22Rv1 (cell line): Measurements from ENCODE around the gene CMIP.

ENCODE experiments used
- H3K27ac ChIP-seq: fragments of 450-650 bp; 2 replicates; pipeline ENCODE4 v1.5.1; 2017
- CTCF ChIP-seq: fragments of 450-650 bp; IDR thresholded peaks from 2 replicates; pipeline ENCODE4 v1.5.1; 2017; ENCODE audit warnings: mild to moderate bottlenecking
- ZFX ChIP-seq: fragments of 450-650 bp; IDR thresholded peaks from 2 replicates; pipeline ENCODE4 v1.6.1; 2017; ENCODE audit warnings: antibody characterized with exemption, borderline replicate concordance

The CMIP gene

GRCh38 chr16:81658373-81658772, 213.8 kb downstream of the CMIP start:
- H3K27ac ChIP-seq, result no peak overlapping the region
- TF ChIP-seq ZFX, result no peak
- TF ChIP-seq CTCF, result no peak

- no peak overlapping the region for H3K27ac ChIP-seq
- no peak for TF ChIP-seq CTCF
Observed at GRCh38 chr16:81659249-81659648, 214.6 kb downstream of the CMIP start.

GRCh38 chr16:81661082-81661481, 216.5 kb downstream of the CMIP start:
- TF ChIP-seq ZFX, result no peak
- no peak for TF ChIP-seq CTCF
- H3K27ac ChIP-seq, result no peak overlapping the region

DNA sequence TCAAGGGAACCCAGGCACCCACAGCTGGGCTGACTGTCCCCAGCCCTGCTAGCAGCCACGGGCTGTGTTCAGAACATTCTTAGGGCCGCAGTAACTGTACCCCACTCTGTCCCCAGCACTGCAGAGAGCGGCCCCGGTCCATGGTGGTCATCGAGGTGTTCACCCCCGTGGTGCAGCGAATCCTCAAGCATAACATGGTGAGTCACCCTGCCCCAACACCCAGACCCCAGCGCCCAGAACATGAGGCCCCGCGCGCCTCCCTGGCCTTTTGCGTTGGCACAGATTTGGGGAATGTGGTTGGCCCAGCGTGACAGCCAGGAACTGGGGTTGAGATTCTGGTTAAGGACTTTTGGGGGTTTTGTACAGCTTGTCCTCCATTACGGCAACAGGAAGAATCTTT, 219.5 kb downstream of the CMIP start:
- no peak for TF ChIP-seq ZFX
- no peak for TF ChIP-seq CTCF
- H3K27ac ChIP-seq, result no peak overlapping the region

DNA sequence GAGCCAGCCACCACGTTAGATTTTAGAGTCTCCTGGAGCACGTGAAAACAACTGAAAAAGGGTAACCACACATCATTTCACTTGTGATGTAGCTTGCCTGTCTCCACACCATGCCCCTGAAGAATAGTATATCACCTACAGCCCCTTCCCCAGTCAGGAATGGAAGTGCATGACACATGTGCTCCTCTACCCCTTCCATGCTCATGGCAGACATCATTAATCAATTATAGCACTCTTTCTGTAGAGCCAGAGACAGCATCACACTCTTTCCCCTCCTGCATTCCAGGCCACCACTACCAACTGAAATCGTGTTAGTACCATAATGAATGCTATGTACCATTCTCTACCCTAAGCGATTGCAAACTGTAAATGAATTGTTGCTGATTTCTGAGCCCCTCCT, 221.0 kb downstream of the CMIP start:
- TF ChIP-seq CTCF (no peak), ZFX (no peak)
- H3K27ac ChIP-seq, result no peak overlapping the region

DNA sequence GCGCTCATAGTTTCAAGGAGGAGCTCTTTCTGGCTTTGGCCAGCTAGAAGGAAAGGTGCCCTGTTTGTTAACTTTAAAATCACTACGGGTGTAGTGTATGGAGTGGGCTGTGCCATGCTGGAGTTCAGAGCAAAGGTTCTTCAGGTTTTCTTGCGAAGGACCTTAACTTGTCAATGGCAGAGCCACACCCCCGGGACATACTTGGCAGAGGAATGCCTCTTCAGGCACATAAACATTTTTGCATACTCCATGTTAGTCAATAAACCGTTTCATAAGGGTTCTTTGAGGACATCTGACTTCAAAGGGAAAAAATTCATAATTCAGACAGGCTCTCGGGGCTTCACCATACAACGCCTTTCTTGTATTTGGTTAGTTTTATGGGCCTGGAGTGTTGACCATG, 221.5 kb downstream of the CMIP start:
- TF ChIP-seq CTCF (no peak), ZFX (no peak)
- no peak overlapping the region for H3K27ac ChIP-seq

- TF ChIP-seq ZFX (no peak), CTCF (no peak)
- H3K27ac ChIP-seq, result no peak overlapping the region
Observed at GRCh38 chr16:81668243-81669097, 223.9 kb downstream of the CMIP start.
